Neural progenitor cell (in vitro differentiated cells): ENCODE results near the gene UPK3A.

Source experiments
- CTCF ChIP-seq: fragments of 200-600 bp; sonication (generic); IDR thresholded peaks from 2 replicates; pipeline ENCODE4 v1.5.1; 2017; ENCODE audit warnings: antibody characterized with exemption, mild to moderate bottlenecking
- EZH2 ChIP-seq: fragments of 200-600 bp; sonication (generic); IDR thresholded peaks from 2 replicates; pipeline ENCODE4 v1.6.1; 2017; ENCODE audit warnings: antibody characterized with exemption, mild to moderate bottlenecking, moderate library complexity

GRCh38 chr22:45265535-45265934 is 19.2 kb upstream of the UPK3A start:
- TF ChIP-seq EZH2 (no peak), CTCF (no peak)
